HG02884 (cell line): ENCODE results near the gene SPDEF.

Source experiments
- ATAC-seq: cut with Tn5 transposase; IDR thresholded peaks from one replicate; pipeline ENCODE4 v1.9.1; 2021; ENCODE audit warnings: mild to moderate bottlenecking, moderate library complexity; ENCODE audit not compliant: unreplicated experiment

The SPDEF gene

GRCh38 chr6:34546551-34547321 lies 9.4 kb downstream of the SPDEF start:
- no peak for ATAC-seq

DNA sequence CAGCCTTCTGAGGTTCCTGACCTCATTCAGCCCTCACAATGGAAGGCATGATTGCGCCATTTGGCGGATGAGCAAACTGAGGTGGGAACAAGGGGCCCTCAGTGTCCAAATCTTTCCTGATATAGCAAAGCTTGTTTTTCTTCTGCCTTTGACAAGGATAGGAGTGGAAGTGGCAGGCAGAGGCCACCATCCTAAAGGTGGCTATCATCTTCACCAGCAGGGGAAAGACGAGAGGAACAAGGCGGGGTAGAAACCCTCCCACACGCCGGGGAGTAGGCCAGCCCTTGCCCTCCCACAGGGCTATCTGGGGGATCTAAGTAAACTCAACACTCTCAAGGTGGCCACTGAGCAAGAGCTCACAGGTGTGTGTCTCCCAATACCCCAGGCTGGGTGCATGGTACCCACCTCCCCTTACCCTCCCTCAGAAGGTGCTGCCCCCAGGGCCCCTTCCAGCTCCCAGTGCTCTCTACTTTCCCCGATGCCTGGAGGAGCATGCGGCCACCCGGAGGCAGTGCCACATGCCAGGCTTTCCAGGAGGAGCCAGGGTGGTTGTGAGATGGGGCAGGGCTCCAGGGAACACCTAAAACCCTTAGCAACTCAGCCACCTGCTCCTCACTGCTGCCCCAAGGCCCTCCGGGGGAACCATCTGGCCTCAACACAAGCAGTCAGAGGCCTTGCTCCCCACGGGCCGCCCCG lies 11.2 kb downstream of the SPDEF start:
- ATAC-seq, result no peak

DNA sequence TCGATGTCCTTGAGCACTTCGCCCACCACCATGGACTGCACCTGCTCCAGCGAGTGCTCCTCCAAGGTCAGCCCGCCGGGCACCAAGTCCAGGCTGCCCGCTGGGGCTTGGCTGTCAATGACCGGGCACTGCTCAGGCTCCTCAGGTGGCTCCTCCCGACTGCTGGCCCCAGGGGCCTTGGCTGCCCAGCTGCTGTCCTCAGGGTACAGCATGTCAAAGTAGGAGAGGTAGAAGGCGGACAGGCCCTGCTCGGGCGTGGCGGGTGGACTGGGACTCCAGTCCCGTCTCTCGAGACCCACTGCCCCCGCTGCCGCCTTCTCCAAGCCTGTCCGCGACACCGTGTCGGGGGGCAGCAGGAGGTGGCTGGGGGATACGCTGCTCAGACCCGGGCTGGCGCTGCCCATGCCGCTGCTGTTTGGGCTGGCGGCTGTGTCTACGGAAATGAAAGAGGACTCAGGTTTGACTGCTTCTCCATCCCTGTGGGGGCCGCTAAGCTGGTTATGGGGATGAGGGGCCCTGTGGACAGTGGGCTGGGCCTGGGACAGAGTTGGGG lies 12.0 kb downstream of the SPDEF start:
- no peak for ATAC-seq

DNA sequence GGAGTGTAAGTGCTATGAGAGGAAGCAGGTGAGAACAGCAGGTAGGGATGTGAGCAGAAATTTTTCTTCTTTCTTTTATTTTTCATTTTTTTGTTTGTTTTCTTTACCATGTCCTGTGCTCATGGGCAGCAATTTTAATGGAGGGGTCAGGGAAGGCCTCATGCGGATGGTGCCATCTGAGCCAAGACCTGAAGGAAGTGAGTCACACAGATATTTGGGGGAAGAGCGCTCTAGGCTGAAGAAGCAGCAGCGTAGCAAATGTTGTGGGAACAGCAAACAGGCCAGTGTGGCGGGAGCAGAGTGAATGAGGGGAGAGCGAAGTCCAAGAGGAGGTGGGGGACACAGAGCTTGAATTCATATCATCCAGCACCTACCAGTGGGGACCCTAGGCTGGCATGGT lies 12.7 kb downstream of the SPDEF start:
- no peak for ATAC-seq

DNA sequence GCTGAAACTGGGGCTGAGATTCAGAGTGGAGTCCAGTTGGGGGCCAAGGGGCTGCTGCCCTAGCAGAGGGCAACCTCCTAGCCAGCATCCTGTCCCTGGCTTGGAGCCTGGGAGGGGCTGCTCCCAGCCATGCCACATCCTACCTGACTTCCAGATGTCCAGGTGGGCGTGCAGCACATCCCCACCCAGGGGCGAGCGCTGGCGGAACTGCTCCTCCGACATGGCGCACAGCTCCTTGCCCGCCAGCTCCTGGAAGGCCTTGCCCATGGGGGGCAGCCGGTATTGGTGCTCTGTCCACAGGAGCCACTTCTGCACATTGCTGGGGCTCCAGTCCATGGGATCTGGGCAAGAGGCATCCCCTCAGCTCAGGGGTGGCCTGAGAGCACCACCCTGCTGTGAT lies 15.3 kb downstream of the SPDEF start:
- no peak for ATAC-seq

GRCh38 chr6:34540222-34540621 lies 15.9 kb downstream of the SPDEF start:
- no peak for ATAC-seq

- ATAC-seq, result no peak
Measured at GRCh38 chr6:34539181-34539580, 16.9 kb downstream of the SPDEF start.

- no peak for ATAC-seq
Measured at GRCh38 chr6:34538581-34538980, 17.5 kb downstream of the SPDEF start.

DNA sequence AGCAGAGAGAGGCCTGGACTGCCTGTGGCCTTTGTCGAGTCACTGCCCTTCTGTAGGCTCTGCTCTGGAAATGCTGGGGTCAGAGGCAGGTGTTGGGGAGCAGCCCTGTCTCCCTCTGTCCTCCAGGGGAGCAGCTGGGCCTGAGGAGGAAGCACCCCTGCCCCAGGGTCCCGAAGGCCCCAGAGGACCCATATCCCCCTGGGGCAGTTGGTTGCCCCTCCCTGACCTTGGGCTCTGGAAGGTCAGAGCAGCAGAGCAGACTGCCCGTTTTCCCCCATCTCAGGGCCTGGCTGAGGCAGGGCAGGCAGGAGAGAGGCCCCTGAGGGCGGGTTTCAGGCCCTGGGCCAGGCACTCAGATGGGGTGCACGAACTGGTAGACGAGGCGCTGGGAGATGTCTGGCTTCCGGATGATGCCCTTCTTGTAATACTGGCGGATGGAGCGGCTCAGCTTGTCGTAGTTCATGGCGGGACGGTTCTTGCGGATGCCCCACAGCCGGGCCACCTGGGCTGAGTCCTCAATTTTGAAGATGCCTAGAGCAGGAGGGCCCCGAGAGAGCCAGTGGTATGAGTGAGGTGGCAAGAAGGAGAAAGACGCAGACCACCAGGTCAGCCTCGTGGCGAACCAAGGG lies 18.1 kb downstream of the SPDEF start:
- no peak for ATAC-seq

DNA sequence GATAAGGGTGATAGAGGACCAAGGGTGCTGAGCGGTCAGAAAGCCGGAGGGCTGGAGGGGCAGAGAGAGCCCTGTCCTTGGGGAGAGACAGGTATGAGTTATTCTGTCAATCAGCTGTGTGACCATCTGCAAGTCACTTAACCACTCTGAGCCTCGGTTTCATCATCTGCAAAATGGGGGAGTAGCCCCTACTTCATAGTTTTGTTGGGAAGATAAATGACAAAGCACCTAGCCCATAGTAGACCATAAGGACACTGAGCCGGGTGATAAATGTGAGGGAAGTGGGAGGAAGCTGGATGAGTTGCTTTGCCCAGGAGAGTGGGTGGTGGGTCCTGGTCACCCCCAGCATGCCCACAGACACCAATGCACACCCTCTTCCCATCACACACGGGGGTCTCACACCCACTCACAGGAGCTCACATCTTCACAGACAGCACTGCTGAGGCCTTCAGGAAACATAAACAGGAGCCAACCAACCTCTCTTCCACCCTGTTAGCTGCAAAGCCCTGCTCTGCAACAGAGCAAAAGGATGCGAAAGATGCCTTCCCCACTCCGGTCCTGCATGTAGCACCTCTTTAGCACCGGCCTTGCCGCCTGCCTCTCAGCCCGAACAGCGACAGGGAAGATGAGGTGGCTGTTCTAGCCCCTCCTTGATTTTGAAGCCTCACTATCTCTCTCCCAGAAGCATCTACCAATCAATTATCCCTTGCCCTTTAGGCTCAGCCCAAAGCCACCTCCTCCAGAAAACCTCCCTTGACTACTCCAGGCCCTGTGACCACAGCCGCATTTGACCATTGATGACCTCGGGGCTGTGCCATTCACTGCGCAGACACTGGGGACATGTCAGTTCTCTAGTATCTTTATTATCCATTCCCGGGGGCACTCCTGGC lies 18.9 kb downstream of the SPDEF start:
- ATAC-seq, result no peak

- no peak for ATAC-seq
Measured at GRCh38 chr6:34536251-34536958, 19.7 kb downstream of the SPDEF start.

DNA sequence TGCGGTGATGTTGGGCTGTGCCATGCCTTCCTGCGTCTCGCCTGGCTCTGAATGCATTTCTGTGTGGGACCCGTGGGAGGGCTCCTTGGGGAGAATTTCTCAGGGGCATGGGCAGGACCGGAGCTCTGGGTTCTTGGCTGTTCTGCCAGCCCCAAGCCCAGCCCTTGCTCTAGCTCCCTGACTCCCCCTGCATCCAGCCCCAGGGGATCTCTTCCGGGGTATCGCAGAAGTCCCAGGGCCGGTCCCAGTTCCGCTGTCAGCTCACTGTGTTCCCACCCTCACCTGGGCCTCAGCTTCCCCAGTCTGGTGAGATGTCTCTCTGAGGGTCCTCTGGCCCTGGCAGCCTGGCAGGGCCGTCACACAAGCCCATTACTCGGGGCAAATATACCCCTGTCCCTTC lies 20.5 kb downstream of the SPDEF start:
- no peak for ATAC-seq

- no peak for ATAC-seq
Measured at GRCh38 chr6:34535199-34535598, 20.9 kb downstream of the SPDEF start.

DNA sequence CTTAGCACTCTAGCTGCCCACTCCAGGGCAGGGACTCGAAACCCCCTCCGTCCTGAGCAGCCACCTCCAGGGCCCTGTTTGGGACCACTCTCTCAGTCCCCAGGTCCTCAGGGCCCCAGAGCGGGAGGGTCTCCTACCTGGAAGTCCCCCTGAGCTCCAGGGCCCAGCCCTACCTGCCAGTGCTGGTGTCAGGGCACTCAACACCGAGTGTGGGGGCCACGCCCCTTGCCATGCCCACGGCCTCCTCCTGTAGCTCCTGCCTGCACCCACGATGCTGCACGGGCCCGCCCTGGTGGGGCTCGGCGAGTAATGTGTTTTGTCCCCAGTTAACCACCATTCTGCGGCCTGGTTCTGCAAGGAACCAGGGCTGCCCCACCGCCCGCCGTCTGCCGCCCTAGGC lies 21.5 kb downstream of the SPDEF start:
- no peak for ATAC-seq

DNA sequence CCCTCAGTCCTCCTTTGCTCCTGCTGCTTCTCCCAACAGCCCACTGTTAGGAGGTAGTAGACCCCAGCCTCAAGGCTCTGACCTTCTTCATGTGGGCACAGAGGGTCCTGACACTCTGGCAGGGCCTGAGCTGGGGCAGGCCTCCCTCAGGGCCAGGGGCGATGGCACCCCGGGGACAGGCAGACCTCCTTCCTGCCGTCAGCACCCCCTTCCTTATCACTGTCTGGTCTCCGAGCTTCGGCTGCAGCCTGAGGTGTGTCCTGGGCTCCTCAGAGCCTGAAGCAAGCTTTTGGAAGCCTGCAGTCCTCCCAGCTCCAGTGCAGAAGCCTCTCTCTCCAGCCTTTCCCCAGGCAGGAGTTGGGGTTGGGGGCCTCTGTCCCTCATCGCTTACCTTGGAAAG lies 22.0 kb downstream of the SPDEF start:
- no peak for ATAC-seq

GRCh38 chr6:34532230-34532629 lies 23.9 kb downstream of the SPDEF start:
- no peak for ATAC-seq

- no peak for ATAC-seq
Measured at GRCh38 chr6:34531580-34532201, 24.4 kb downstream of the SPDEF start.

DNA sequence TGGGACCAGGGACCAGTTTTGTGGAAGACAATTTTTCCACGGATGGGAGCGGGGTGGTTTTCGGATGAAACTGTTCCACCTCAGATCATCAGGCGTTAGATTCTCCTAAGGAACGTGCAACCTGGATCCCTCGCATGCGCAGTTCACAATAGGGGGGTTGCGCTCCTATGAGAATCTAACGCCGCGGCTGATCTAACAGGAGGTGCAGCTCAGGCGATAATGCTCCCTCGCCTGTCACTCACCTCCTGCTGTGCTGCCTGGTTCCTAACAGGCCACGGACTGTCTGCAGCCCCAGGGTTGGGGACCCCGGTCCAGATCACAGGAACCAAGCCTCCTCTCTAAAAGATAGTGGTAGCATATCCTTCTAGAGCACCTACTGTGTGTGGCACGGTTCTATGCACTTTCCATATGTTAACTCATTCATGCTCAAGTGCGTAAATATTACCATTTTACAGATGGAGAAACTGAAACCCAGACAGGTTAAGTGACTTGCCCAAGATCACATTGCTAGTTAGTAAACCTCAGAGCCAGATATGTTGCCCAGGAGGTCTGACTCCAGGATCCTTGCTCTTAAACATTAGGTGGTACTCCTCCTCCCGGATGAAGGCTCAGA lies 25.3 kb downstream of the SPDEF start:
- ATAC-seq, result no peak

GRCh38 chr6:34529665-34530327 lies 26.3 kb downstream of the SPDEF start:
- ATAC-seq, result no peak
